ENCODE results near the gene DTNA.
"Not testable (repeated sequence)": the region's sequence is repeated elsewhere in the genome, so short reads cannot be mapped to it uniquely, and the experiment has no call there.

The DTNA gene

DNA sequence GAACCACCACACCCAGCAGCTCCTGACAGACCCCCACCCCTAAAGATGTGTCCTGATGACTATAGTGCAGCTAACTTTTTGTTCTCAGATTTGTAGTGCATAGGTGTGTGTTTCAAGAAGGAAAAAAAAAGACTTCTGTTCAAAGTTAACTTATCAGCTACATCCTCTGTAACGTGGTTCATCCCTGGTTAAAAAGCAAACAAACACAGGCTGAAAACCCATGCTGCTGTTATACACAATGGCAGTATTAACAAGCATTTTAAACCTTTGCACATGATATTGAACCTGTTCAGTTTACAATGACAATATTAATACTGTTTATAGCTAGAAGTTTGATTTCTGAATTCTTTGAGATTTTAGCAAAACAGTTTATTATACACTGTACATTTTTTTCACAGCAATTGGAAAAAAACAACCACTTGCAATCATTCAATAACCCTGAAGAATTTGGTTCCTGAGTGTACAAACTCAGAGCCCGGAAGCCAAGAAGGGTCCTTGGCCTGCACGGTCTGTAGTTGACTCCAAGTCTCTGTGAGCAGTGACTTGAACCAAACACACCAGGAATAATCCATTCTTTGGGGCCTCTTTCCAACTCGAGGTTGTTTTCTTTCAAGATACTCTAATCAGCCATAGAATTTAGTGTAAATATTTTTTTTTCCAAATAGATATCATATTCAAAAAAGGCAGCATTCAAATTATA is 177.9 kb downstream of the DTNA start:
- Mint-ChIP-seq H3K36me3 (no peaks in the 10 kb centered on the region), H3K27me3 (peaks cover 4% of the 10 kb centered on the region), H3K9me3 (ENCODE audit: low read depth) (peaks cover 2% of the 10 kb centered on the region), H3K27ac (no peak overlapping the region), H3K4me3 (no peak overlapping the region), H3K4me1 (ENCODE audit: low read depth) (no peaks in the 10 kb centered on the region)

DNA sequence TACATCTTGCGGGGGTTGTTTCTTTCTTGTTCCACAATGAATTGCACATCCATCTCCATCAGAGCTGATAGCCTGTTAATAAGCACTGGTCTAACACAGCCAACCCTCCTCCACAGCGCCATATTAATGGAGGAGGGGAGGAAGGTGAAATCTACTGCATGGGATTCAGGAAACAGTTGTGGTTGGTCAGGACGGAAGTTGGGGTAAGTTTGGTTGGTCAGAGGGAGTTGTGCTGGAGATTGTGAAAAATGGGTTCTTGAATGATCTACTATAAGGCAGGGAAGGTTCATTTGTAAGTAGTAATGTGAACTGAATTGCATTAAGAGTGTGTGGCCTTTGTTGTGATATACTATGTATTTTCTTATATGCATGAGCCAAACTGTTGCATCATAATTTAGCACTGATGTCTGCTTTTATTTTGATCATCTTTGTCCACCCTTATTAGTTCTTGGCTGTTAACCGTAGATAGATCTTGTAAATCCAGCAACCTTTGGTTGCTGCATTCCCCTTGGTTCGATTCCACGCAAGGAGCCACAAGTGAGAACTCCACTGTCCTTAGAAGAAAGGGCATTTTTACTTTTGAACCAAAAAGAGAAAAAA is 180.5 kb downstream of the DTNA start:
- Mint-ChIP-seq H3K4me1 (ENCODE audit: low read depth) (no peaks in the 10 kb centered on the region), H3K4me3 (no peak overlapping the region), H3K9me3 (ENCODE audit: low read depth) (peaks cover 18% of the 10 kb centered on the region), H3K27me3 (peaks cover 13% of the 10 kb centered on the region), H3K27ac (no peak overlapping the region), H3K36me3 (peaks cover 4% of the 10 kb centered on the region)

GRCh38 chr18:34892379-34892778 is 182.3 kb downstream of the DTNA start:
- Mint-ChIP-seq H3K4me1 (ENCODE audit: low read depth) (no peaks in the 10 kb centered on the region), H3K9me3 (ENCODE audit: low read depth) (peaks cover 18% of the 10 kb centered on the region), H3K27ac (no peak overlapping the region), H3K27me3 (peaks cover 13% of the 10 kb centered on the region), H3K4me3 (no peak overlapping the region), H3K36me3 (peaks cover 4% of the 10 kb centered on the region)

DNA sequence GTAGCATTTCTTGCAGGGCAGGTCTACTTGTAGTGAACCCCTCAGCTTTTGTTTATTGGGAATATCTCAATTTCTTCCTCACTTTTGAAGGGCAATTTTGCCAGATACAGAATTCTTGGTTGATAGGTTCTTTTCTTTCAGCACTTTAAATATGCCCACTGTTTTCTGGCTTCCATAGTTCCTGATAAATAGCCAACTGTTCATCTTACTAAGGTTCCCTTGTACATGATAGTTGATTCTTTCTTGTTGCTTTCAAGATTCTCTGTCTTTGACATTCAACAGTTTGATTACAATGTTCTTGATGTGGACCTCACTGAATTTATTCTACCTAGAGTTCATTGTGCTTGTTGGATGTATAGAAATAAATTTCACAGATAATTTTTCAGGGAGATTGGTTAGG is 183.1 kb downstream of the DTNA start:
- H3K27ac Mint-ChIP-seq = no peak overlapping the region
- H3K4me1 Mint-ChIP-seq (ENCODE audit: low read depth) = no peaks in the 10 kb centered on the region
- H3K27me3 Mint-ChIP-seq = peaks cover 13% of the 10 kb centered on the region
- peaks cover 4% of the 10 kb centered on the region for H3K36me3 Mint-ChIP-seq
- H3K4me3 Mint-ChIP-seq = no peak overlapping the region
- peaks cover 18% of the 10 kb centered on the region for H3K9me3 Mint-ChIP-seq (ENCODE audit: low read depth)

DNA sequence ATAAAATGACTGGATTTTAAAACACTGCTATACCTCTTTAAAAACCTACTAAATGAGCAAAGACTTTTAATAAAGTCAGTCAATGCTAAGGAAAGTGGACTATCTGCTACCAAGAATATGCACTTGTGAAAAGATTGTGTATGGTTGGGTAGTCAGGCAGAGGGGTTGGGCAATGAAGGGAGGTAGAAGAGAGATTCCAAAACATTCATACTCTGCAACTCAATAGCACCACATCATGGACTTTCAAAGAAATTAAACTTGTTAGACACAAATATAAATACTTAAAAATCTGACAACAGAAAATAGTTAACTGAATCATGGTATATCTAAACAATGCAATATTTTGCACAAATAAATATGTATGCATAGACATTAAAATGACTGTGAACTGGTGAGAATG is 191.2 kb downstream of the DTNA start:
- H3K27me3 Mint-ChIP-seq = no peaks in the 10 kb centered on the region
- H3K27ac Mint-ChIP-seq = no peak overlapping the region
- H3K9me3 Mint-ChIP-seq (ENCODE audit: low read depth) = peaks cover 8% of the 10 kb centered on the region
- no peak overlapping the region for H3K4me3 Mint-ChIP-seq
- H3K4me1 Mint-ChIP-seq (ENCODE audit: low read depth) = peaks cover 8% of the 10 kb centered on the region
- H3K36me3 Mint-ChIP-seq = no peaks in the 10 kb centered on the region

DNA sequence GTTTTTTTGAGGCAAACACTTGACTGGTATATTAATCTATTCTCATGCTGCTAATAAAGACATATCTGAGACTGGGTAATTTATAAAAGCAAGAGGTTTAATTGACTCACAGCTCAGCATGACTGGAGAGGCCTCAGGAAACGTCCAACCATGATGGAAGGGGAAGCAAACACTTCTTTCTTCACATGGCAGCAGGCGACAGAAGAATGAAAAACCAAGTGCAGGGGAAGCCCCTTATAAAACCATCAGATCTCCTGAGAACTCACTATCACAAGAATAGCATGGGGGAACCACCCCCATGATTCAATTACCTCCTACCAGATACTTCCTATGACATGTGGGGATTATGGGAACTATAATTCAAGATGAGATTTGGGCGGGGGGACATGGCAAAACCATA is 194.9 kb downstream of the DTNA start:
- Mint-ChIP-seq H3K4me1 (ENCODE audit: low read depth) (peaks cover 10% of the 10 kb centered on the region), H3K27ac (peak overlapping the region; percentile 4)

DNA sequence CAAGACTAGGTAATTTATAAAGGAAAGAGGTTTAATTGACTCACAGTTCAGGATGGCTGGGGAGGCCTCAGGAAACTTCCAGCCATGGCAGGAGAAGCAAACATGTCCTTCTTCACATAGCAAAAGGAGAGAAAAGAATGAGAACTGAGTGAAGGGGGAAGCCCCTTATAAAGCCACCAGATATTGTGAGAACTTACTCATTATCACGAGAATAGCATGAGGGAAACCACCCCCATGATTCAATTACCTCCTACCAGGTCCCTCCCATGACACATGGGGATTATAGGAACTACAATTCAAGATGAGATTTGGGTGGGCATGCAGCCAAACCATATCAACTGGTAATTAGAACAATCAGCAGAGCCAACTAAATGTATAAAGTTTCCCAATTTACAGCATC is 196.9 kb downstream of the DTNA start:
- H3K4me3 Mint-ChIP-seq, H3K36me3 Mint-ChIP-seq, H3K27me3 Mint-ChIP-seq, H3K27ac Mint-ChIP-seq: not testable (repeated sequence)
- Mint-ChIP-seq H3K4me1 (ENCODE audit: low read depth) (peaks cover 10% of the 10 kb centered on the region), H3K9me3 (ENCODE audit: low read depth) (peaks cover 12% of the 10 kb centered on the region)

More for the DNA sequence above, 194.9 kb downstream of the DTNA start:
- Mint-ChIP-seq H3K4me3 (no peak overlapping the region), H3K9me3 (ENCODE audit: low read depth) (peaks cover 12% of the 10 kb centered on the region), H3K27me3 (no peaks in the 10 kb centered on the region), H3K36me3 (peaks cover 5% of the 10 kb centered on the region)

GRCh38 chr18:34909637-34910364 is 199.7 kb downstream of the DTNA start:
- Mint-ChIP-seq H3K27me3 (no peaks in the 10 kb centered on the region), H3K36me3 (peaks cover 5% of the 10 kb centered on the region), H3K4me3 (no peak overlapping the region), H3K9me3 (ENCODE audit: low read depth) (peaks cover 12% of the 10 kb centered on the region), H3K4me1 (ENCODE audit: low read depth) (peaks cover 9% of the 10 kb centered on the region), H3K27ac (no peak overlapping the region)

DNA sequence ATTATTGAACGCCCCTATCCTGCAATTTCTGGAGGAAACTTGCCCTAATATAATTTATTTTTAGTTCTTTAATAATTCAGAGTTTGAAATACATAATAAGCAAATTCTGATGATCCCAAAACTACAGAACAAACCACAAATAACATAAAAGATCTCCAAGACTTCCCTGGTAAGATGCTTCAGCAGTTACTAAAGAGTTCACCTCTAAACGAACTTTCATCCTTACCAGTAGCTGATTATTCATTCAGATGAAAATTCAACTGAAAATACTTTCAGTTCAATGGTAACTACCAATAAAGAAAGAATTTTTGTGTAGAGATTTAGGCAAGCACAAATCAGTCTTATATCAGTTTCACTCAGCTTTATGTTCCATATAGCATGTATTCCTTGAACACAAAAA is 201.0 kb downstream of the DTNA start:
- H3K9me3 Mint-ChIP-seq (ENCODE audit: low read depth) = peaks cover 4% of the 10 kb centered on the region
- peaks cover 7% of the 10 kb centered on the region for H3K36me3 Mint-ChIP-seq
- no peak overlapping the region for H3K4me3 Mint-ChIP-seq
- H3K4me1 Mint-ChIP-seq (ENCODE audit: low read depth) = peaks cover 3% of the 10 kb centered on the region
- no peaks in the 10 kb centered on the region for H3K27me3 Mint-ChIP-seq
- H3K27ac Mint-ChIP-seq = no peak overlapping the region

DNA sequence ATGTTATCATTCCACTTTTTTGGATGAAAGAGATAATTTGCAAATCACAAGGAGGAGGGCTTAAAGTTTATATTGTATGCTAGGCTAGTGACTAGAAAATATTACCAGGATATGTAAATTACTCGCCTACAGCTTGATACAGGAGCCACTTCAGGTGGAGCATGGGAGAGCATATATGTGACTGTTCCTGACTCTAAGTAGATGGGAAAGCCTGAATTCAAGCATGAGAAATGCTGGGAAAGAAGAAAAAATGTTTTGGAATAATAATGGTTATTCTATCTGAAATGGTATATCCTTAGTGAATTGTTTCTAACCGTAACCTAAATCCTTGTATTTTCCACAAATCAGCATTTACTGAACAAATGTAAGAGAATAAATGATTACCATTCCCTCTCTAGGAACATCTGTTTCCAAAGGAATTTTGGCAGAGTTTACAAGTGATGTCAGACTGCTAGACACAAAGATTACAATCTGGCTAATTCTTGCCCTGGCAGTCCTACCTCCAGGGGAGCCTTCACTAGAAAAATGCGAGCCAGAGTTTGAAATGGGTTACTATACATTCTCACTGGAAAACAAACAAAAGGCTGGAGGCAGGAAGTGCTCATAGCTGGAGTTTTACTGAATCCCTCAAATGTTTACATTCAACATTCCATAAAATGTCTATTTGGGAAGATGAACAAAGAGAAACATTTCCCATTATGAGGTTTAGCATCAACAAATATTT is 201.7 kb downstream of the DTNA start:
- peaks cover 3% of the 10 kb centered on the region for H3K4me1 Mint-ChIP-seq (ENCODE audit: low read depth)
- H3K9me3 Mint-ChIP-seq (ENCODE audit: low read depth) = peaks cover under 1% of the 10 kb centered on the region
- no peaks in the 10 kb centered on the region for H3K27me3 Mint-ChIP-seq
- H3K4me3 Mint-ChIP-seq = no peak overlapping the region
- no peak overlapping the region for H3K27ac Mint-ChIP-seq
- H3K36me3 Mint-ChIP-seq = peaks cover 2% of the 10 kb centered on the region

GRCh38 chr18:34913837-34914661 is 204.0 kb downstream of the DTNA start:
- Mint-ChIP-seq H3K4me1 (ENCODE audit: low read depth) (no peaks in the 10 kb centered on the region), H3K9me3 (ENCODE audit: low read depth) (no peaks in the 10 kb centered on the region), H3K4me3 (no peak overlapping the region), H3K27me3 (no peaks in the 10 kb centered on the region), H3K27ac (no peak overlapping the region), H3K36me3 (peaks cover 2% of the 10 kb centered on the region)

DNA sequence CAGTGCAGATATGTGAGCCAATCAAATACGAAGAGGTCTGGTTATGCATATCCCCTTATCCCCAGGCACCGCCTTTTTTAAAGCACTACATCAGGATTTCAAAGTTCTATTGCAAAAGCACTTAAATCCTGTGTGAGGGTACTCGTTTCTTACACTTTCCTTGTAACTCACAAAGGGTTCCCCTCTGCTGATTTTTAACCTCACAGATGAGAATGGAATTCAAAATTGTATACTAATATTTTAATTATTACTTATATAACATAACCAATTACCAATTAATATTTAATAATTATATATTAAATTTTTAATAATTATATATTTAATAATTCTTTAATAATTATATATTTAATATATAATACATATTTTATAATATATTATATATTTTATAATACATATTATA is 204.9 kb downstream of the DTNA start:
- Mint-ChIP-seq H3K36me3 (peaks cover 2% of the 10 kb centered on the region), H3K27ac (no peak overlapping the region), H3K9me3 (ENCODE audit: low read depth) (no peaks in the 10 kb centered on the region), H3K4me3 (no peak overlapping the region), H3K27me3 (no peaks in the 10 kb centered on the region), H3K4me1 (ENCODE audit: low read depth) (no peaks in the 10 kb centered on the region)

GRCh38 chr18:34916539-34916938 is 206.4 kb downstream of the DTNA start:
- not testable (repeated sequence) for H3K27me3 Mint-ChIP-seq; H3K9me3 Mint-ChIP-seq (ENCODE audit: low read depth); H3K4me3 Mint-ChIP-seq; H3K27ac Mint-ChIP-seq; H3K4me1 Mint-ChIP-seq (ENCODE audit: low read depth); H3K36me3 Mint-ChIP-seq

DNA sequence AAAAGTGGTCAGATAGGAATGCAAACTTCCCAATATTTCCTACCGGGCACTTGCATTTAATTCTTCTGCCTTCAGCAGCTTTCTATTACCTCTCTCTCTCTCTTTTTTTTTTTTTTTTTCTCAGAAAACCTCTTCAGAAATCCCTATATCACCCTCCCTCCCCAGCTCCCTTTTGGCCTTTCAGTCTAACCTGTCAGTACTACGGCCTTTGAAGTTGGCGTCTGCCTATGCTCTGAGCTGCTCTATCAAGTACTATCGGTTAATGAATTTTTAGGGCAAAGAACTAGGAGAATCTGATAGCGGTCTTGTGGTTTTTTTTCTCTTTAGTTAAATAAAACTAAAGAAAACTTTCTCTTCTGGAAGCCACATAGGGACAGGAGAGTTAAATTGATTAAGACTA is 208.8 kb downstream of the DTNA start:
- Mint-ChIP-seq H3K36me3 (peaks cover 2% of the 10 kb centered on the region), H3K27me3 (no peaks in the 10 kb centered on the region), H3K27ac (no peak overlapping the region), H3K9me3 (ENCODE audit: low read depth) (no peaks in the 10 kb centered on the region), H3K4me1 (ENCODE audit: low read depth) (no peaks in the 10 kb centered on the region), H3K4me3 (no peak overlapping the region)

All from activated naive CD8-positive, alpha-beta T cell (primary cell).